Anterior cingulate cortex (tissue), 58 donors: ENCODE results near the gene PITPNM2.

Experiments
- DNase-seq, 58 donors: peaks; one replicate each; lab custom pipeline; 2025; lab: John Stamatoyannopoulos, UW

The PITPNM2 gene

GRCh38 chr12:123145211-123145610 is 5.7 kb downstream of the PITPNM2 start:
- no peak for DNase-seq

DNA sequence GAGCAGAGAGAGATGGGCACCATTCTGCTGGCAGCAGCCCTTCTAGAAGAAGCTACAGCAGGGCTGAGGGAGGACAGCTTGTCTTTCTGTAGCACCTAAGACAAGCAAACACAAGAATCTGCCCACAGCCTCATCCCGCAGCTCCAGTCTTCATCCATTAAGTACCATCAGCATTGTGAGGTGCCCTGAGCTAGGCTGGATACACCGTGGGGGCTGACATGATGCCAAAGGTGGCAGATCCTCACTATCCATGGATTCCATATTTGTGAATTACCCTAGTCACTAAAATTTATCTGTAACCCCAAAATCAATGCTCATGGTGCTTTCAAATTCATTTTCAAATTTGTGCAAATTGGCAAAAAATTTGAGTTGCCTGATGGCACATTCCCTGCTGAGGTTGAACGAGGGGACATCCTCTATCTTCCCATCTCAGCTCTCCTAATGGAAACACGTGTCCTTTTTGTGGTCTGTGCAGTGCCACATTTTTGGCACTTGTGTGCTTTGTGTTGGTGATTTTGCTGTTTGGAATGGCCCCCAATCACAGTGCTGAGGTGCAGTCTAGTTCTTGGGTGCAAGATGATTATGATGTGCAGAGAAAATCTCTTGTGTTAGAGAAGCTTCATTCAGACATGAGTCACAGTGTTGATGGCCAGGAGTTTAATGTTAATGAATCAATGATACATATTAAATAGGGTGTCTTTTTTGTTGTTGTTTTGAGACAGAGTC is 7.0 kb downstream of the PITPNM2 start:
- DNase-seq: peak in 1 of 58 donors; percentile 43

DNA sequence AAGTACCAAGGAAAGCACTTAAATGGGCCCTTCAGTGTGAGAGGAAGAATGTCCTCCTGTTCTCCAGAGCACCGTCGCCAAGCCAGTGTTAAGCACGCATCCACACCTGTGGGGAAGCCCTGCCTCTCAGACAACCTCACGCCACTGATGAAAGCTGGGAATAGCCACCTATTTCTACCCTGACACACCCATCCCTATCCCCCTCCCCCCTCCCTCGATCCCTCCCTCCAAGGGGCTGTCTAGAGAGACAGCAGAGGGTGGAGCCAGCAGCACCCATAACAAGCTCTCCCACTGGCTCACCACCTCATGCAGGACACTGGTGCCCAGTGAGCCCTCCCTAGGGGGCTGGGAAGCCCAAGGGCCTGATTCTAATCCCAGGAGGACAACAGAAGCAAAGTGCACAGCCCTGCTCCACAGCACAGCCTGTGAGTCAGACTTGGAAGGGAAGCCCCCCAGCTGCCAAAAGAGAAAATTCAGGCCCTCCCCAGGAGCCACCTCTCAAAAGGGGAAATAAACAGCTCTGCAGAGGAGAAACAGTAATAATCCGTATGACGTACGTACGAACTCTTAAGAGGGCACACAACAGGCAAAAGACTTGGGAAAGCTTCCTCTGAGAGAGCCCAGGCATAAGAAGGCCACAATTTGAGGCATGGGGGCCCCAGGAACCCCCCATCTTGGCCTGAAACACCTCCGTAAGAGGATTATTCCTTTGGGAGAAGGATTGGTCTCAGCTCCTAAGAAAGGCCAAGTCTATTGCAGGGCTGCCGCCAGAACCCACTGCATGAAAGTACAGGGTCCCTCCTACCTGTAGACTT is 7.8 kb downstream of the PITPNM2 start:
- peak in 5 of 58 donors; percentile 16 to 49 (median 25) for DNase-seq

DNA sequence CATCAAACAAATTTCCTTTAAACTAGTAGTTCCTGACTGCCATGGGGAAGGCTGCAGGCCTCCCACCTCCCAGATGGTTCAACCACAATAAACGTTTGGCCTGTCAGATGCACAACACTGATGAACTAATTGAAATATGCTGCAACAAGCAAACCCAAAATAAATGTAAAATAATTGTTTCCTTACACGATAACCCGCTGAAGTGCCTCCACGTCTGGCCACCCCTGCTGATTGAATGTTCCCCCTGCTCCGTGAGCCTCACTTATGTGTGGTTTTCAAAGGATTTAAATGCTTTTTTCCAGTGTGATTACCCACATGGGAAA is 8.4 kb downstream of the PITPNM2 start:
- DNase-seq: no peak

DNA sequence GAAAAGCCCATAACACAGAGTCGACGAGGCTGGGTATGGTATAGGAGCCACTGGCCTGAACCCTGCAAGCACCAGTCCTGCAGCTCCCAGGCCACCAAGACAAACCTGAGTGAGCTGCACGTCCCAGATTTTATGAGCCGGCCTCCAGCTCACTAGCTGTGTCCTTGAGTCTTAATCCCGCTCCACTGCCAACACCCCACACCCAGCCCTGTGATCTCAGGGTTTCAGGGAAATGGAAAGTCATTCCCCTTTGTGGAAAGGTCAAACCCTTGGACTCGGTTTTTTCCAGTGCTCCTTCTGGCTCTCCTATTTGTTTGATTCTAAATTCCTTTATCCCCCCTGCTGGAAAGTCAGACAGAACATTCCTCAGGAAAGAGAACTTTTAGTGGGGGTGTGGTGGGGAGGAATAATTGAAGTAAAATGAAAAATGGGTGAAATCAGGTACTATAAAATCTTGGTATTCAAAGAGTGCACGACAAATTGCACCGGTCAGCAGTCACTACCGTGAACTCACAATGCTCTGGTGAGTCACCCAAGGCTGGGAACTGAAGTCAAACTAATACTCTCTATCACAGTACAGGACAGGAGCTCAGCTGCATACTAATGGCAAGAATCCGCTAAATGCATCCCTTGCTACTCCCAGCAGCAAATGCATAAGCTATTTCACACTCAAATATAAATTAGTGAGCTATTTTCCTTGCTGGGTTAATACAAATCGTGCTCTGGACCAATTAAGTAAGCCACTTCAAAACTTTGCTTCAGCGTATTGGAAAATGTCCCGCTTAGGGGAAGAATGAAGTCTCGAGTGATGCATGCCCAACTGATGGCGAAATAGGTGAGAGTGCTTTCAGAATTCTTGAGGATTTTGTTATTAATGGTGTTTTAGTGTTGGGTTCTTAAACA is 9.0 kb downstream of the PITPNM2 start:
- DNase-seq: peak in 4 of 58 donors; percentile 19 to 58 (median 40)

- DNase-seq: no peak
Measured at GRCh38 chr12:123140676-123141614, 9.9 kb downstream of the PITPNM2 start.

- DNase-seq: no peak
Measured at GRCh38 chr12:123139926-123140675, 10.8 kb downstream of the PITPNM2 start.

DNA sequence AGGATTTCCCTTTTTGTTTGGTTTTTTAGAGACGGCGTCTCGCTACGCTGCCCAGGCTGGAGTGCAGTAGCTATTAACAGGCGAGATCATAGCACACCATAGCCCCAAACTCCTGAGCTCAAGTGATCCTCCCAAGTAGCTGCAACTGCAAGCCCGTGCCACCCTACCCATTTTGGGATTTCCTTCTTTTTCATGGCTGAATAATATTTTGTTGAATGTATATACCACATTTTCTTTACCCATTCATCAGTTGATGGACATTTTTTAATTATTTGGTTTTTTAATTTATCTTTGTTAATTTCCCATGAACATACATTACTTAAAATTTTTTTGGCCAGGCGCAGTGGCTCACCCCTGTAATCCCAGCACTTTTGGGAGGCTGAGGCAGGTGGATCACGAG is 15.2 kb downstream of the PITPNM2 start:
- DNase-seq: no peak

DNA sequence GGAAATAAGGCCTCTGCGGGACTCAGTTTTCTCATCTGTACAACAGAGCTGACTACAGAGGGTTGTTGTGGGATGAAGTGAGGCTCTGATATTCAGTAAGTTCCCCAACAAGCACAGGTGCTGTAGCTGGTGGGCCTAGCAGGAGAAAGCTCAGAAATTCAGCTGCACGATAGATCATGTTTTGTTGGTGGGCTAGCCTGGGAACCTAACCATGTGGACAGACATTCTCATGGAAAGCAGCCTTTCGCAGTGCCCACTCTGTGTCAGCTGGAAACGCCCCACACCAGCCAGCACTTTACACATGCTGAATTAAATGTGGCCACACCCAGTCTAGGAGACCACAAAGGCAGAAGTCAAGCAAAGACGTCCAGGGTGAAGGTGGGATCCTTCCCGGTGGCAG is 16.1 kb downstream of the PITPNM2 start:
- no peak for DNase-seq

DNA sequence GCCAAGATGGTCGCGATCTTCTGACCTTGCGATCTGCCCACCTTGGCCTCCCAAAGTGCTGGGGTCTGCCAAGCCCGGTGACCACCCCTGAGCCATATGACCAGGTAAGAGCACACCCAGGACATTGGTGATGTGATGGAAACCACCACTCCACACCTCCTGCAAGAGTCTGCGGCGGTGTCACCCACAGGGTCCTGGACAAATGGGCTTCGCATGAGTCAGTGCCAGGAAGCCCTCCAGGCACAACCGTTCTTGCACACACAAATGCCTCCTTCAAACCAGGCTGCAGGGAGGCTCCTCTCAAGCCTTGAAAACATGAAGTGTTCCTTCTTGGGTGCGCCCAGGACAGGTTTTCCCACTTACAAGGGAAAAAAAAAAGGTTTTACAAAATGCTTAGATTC is 16.6 kb downstream of the PITPNM2 start:
- no peak for DNase-seq

DNA sequence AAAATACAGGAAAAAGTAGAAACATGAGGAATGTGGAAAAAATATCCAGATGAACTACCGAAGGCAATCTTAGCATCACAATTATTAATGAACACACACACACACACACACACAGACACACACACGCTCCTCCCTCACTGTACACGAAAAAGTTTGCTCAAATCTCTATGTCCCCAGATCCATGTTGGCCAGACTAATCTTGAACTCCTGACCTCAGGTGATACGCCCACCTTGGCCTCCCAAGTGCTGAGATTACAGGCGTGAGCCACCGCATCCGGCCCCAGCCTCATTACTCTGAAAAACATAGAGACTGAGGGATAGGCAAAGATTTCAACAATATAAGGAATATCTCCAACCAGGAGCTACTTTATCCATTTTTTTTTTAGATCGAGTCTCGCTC is 17.2 kb downstream of the PITPNM2 start:
- no peak for DNase-seq

DNA sequence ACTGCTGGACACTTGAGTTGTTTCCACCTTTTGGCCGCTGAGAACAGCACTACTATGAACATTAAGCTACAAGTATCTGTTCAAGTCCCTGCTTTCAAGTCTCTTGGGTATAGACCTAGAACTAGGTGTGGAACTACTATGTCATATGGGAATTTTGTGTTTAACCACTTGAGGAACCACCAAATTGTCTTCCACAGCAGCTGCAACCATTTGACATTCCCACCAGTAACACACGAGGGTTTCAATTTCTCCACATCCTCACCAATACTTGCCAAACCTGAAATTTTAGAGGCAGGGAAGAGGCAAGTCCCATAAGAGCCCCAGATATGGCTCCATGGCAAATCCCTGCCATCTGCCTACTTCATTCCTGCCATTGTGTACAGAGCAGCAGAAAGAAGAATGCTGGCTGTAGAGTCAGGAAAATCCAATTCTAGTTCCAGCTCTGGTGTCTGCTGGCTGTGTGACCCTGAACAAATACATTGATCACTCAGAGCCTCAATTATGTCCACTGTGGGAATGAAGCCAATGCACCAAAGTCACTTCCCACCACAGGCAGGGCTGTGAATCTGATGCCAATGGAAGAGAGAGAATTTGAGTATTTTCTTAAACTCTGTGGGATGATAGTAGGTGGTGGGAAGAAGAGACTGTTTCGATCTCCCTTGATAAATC is 17.8 kb downstream of the PITPNM2 start:
- no peak for DNase-seq

DNA sequence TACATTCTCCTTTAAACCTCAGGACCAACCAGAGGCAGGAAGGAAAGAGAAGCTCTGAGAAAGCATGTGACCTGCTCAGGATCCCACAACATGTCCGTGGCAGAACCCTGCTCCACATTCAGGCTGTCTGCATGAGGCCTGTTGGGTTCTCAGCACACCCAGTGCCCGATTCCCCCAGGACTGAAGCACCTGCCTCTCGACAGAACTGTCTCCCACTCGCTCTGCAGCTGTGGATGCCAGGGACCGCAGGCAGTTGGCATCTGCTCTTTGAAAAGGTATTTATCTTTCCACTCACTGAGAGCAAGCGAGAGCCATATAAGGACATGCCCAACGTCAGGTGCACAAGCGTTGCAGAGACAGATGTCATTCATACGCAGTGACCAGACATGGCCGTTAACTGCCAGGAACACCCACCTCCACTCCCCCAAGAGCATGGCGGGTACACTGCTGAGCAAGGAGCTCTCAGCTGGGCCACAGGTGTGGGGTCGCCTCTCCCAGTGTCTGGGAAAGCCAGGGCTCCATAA is 18.9 kb downstream of the PITPNM2 start:
- peak in 2 of 58 donors; percentile 28 to 37 for DNase-seq

DNA sequence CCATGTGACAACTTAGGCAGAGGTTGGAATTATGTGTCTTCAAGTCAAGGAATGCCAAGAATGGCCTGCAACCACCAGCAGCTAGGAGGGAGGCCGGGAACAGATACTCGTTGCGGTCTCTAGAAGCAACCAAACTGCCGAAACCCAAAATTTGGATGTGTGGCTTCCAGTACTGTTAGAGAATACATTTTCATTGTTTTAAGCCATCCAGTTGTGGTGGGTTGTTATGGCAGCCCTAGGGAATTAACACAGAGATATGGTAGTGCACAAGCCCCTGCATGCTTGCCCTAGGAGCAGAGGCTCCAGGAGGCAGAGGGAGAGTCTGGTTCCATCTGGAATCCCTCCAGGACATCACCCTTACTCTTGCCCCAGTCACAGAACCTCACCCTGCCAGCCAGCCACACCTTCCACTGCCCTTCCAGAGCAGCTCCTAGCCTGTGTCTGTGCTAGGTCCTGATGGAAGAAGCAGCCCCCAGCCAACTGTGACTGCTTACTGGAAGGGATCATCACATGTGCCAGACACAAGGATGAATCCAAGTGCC is 19.5 kb downstream of the PITPNM2 start:
- DNase-seq: no peak

DNA sequence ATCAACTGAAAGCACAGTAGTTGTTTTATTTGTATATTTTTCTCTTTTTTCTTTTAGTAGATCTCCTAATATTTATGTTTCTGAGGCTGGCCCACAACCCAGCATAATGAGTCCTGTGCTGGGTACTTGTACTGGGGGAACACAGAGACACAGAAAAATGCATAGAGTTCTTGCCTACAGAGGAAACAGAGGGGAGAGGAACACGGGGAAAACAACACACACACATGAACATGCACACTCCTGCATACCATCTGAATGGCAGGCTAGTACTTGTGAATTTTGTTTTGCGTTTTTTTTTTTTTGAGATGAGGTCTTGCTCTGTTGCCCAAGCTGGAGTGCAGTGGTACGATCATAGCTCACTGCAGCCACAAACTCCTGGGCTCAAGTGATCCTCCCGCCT is 21.3 kb downstream of the PITPNM2 start:
- no peak for DNase-seq

- no peak for DNase-seq
Measured at GRCh38 chr12:123127182-123127495, 23.8 kb downstream of the PITPNM2 start.

- peak in 3 of 58 donors; percentile 7 to 39 (median 28) for DNase-seq
Measured at GRCh38 chr12:123126294-123127181, 24.4 kb downstream of the PITPNM2 start.
